Lung (tissue), 12 donors: Measurements from ENCODE around the gene THOC1. TPM values are rescaled to one million over a fixed set of nuclear protein-coding genes. Genes with fewer than 3 reads are reported as not detected.

Source experiments
- ATAC-seq: fragments of 200-7000 bp; cut with Tn5 transposase; one replicate; pipeline ENCODE4 v1.9.1; 2020; ENCODE audit warnings: moderate number of reproducible peaks; ENCODE audit not compliant: insufficient read depth, low FRiP score
- DNase-seq, 3 donors: peaks; one replicate each; pipeline ENCODE4 v3.0.0-alpha.2; 2013 to 2017
- H3K27ac ChIP-seq, 2 donors: one replicate each; pipeline ENCODE4 v1.5.1; 2013; ENCODE audit warnings: mild to moderate bottlenecking in 2 of 2, moderate library complexity in 2 of 2, control low read depth in 1 of 2, inconsistent platforms in 1 of 2, low read depth in 1 of 2, low read length in 1 of 2
- H3K27me3 ChIP-seq, 3 donors: one replicate each; pipeline ENCODE4 v1.5.1; 2013; ENCODE audit warnings: low read length in 2 of 3; ENCODE audit not compliant: control insufficient read depth in 3 of 3, insufficient read depth in 3 of 3
- H3K36me3 ChIP-seq, 4 donors: one replicate each; pipeline ENCODE4 v1.5.1; 2013; ENCODE audit warnings: low read length in 4 of 4, mild to moderate bottlenecking in 1 of 4, moderate library complexity in 1 of 4; ENCODE audit not compliant: control insufficient read depth in 4 of 4, insufficient read depth in 4 of 4
- H3K4me1 ChIP-seq, 5 donors: one replicate each; pipeline ENCODE4 v1.5.1; 2013; ENCODE audit warnings: low read length in 5 of 5, mild to moderate bottlenecking in 2 of 5, moderate library complexity in 1 of 5; ENCODE audit not compliant: control insufficient read depth in 5 of 5, insufficient read depth in 5 of 5
- H3K4me3 ChIP-seq: one replicate; pipeline ENCODE4 v1.5.1; 2013; ENCODE audit warnings: mild to moderate bottlenecking, control low read depth, moderate library complexity
- H3K9ac ChIP-seq, 2 donors: one replicate each; pipeline ENCODE4 v1.5.1; 2013; ENCODE audit warnings: low read length in 2 of 2, control low read depth in 1 of 2; ENCODE audit not compliant: insufficient read depth in 1 of 2
- H3K9me3 ChIP-seq, 4 donors: one replicate each; pipeline ENCODE4 v1.5.1; 2013; ENCODE audit warnings: low read length in 3 of 4, mild to moderate bottlenecking in 1 of 4, moderate library complexity in 1 of 4; ENCODE audit not compliant: control insufficient read depth in 4 of 4, insufficient read depth in 3 of 4
- CTCF ChIP-seq: IDR thresholded peaks from 2 replicates; pipeline ENCODE4 v1.5.1; 2012; ENCODE audit warnings: mild to moderate bottlenecking; ENCODE audit errors: control extremely low read depth, extremely low read depth
- WGBS, 2 donors: extraction: QIAGEN DNeasy Blood & Tissue Kit; methylation state at CpG; one replicate each; pipeline ENCODE4 v1.1.7; 2013; 5-methylcytosine and 5-hydroxymethylcytosine counted together
- polyA plus RNA-seq, 2 donors: library from polyadenylated mRNA; stranded (reverse); fragments of 200-250 nt; gene quantifications; one replicate each; pipeline ENCODE4 v1.2.1, GENCODE V29; 2013
- total RNA-seq, 2 donors: library from RNA; depleted of rRNA in 1 of 2; stranded (reverse); fragments of >200 nt in 1 of 2; gene quantifications; one replicate each; pipeline ENCODE4 v1.2.1, GENCODE V29; 2014 to 2021
- donor health status: control.
- donor health status: control.
- donor health status: Bipolar disorder and iron deficiency.
- donor health status: healthy.
- donor health status: DM: yes; HTN: yes; CAD: no.

Gene THOC1
- total and polyA plus RNA-seq, 4 donors: 12.1 to 109 (median 31.6) TPM

DNA sequence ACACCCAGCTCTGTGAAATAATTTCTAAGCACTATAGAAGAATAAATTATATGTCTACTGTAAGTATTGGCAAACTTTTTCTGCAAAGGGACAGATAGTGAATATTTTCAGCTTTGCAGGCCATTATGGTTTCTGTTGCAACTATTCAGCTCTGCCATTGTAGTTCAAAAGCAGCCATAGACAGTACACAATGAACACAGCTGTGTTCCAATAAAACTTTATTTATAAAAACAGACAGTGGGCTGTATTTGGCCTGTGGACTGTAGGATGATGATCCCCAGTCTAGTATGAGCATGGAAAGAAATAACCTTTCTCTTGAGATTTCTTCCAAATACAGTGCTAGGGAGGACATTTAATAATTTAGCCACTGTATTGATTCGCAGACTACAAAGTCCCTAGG is 35.2 kb upstream of the THOC1 start:
- ATAC-seq (no peak), DNase-seq (no peak)
- Histone ChIP-seq H3K4me1 (peaks cover 0 to 32% (median 8%) of the 10 kb centered on the region in 5 donors), H3K27ac (no peak overlapping the region), H3K9ac (no peak overlapping the region), H3K27me3 (no peaks in the 10 kb centered on the region), H3K4me3 (no peak overlapping the region), H3K36me3 (no peaks in the 10 kb centered on the region), H3K9me3 (no peaks in the 10 kb centered on the region)
- WGBS, 2 donors: 97 to 100% methylated on average over 1 of the region's 1 CpG
- no peak for TF ChIP-seq CTCF

GRCh38 chr18:302097-302496 is 34.2 kb upstream of the THOC1 start:
- H3K4me1 ChIP-seq: peaks cover 0 to 32% (median 8%) of the 10 kb centered on the region in 5 donors
- DNase-seq: peak in 1 of 3 donors; percentile 56

GRCh38 chr18:297936-298335 is 30.1 kb upstream of the THOC1 start:
- Histone ChIP-seq H3K36me3 (no peaks in the 10 kb centered on the region), H3K27me3 (no peaks in the 10 kb centered on the region), H3K4me1 (peaks cover 0 to 9% (median 1%) of the 10 kb centered on the region in 5 donors), H3K27ac (no peak overlapping the region), H3K9ac (no peak overlapping the region), H3K9me3 (no peaks in the 10 kb centered on the region), H3K4me3 (no peak overlapping the region)
- DNase-seq: no peak
- WGBS, 2 donors: 71 to 87% methylated on average over 2 of the region's 2 CpGs
- TF ChIP-seq CTCF: no peak
- ATAC-seq: no peak

More at GRCh38 chr18:302097-302496, 34.2 kb upstream of the THOC1 start:
- Histone ChIP-seq H3K36me3 (no peaks in the 10 kb centered on the region), H3K9ac (no peak overlapping the region), H3K27me3 (no peaks in the 10 kb centered on the region), H3K27ac (no peak overlapping the region), H3K9me3 (no peaks in the 10 kb centered on the region), H3K4me3 (no peak overlapping the region)
- no peak for ATAC-seq
- 73 to 81% methylated on average over 7 of the region's 7 CpGs for WGBS, 2 donors
- no peak for TF ChIP-seq CTCF
